Hematopoietic multipotent progenitor cell treated with erythropoietin and hydrocortisone succinate and interleukin-3 and kit ligand, for 4 days (in vitro differentiated cells): Measurements from ENCODE around the gene PLEKHG7.
"Not testable (repeated sequence)": the region's sequence is repeated elsewhere in the genome, so short reads cannot be mapped to it uniquely, and the experiment has no call there.

Source experiments
- DNase-seq: peaks from one replicate; pipeline ENCODE4 v3.0.0-alpha.2; 2015

The PLEKHG7 gene

DNA sequence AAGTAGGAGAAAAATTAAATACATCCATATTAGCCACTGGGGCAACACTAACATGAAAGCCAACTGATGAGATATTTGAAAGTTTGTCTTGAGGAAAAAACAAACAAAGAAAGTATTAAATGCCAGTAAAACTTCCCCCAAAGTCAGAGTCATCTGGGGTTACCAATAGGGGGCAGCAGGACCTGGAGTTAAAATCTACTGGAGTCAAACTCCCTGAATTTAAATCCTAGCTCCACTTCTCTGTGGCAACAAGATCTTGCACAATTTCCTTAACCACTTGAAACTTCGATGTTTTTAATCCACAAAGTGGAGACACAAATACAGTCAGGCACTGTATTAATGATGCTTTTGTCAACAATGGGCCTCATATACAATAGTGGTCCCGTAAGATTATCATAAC, 14.4 kb downstream of the PLEKHG7 start:
- peak; percentile 39 for DNase-seq

GRCh38 chr12:92718483-92718990, 15.7 kb downstream of the PLEKHG7 start:
- no peak for DNase-seq

- DNase-seq: no peak
Measured at GRCh38 chr12:92719674-92720073, 16.9 kb downstream of the PLEKHG7 start.

DNA sequence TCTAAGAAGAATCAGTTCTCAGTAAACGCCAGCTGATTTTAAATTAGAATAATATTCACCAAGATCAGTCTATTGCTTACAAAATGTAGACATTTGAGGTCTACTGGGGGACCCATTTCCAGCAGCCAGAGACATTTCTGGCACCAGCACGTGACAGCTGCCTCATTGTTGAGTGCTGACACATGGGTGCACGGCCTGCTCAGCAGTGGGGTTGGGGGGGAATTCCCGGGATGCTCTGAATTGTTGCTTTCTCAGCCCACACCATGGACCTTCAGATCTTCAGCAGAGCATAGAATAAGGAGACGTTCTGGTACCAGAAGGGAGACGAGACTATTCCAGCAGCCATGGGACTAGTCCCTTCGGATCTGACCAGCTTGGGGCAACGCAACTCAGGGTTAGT, 18.3 kb downstream of the PLEKHG7 start:
- no peak for DNase-seq

GRCh38 chr12:92721656-92722055, 18.9 kb downstream of the PLEKHG7 start:
- DNase-seq: no peak

DNA sequence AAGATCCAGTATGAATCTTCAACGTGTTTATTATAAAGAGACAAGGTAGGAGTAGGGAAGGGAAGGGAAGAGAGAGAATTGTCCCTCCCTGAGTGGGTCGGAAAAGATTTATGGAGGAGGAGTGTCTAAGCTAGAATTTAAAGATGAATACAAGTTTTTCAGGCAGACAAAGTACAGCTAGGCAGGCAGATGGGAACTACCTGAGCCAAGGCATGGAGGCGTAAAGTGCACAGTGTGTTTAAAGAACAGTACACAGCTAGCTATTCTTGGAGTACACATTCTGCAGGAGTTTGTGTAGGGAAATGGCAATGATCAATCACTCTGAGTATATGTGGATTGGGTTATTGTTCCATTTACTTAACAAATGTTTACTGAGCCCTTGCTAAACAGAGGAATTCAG, 20.1 kb downstream of the PLEKHG7 start:
- no peak for DNase-seq

- no peak for DNase-seq
Measured at GRCh38 chr12:92726850-92727249, 24.1 kb downstream of the PLEKHG7 start.

DNA sequence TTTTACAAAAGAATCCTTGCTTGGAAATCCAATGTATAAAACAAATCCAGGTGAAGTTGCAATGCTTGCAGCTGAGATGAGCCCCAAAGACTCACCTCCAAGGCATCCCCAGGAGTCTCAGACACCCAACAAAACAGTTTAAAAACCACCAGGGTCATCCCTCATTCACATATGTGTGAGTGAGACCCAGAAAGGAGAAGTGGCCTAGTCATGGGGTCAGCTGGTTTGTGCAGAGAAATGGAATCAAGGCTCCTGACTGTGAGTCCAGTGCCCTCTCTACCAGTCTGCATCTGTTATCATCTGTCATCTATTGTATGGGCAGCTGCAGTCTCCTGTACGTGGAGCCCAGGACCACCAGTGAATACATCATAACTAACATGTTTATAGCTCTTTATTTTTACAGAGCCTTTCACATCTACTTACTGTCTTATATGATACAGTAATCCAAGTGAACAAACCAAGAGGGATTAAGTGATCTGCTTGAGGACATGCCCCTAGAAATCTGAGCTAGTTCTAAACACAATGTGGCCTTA, 27.1 kb downstream of the PLEKHG7 start:
- peak; percentile 18 for DNase-seq

DNA sequence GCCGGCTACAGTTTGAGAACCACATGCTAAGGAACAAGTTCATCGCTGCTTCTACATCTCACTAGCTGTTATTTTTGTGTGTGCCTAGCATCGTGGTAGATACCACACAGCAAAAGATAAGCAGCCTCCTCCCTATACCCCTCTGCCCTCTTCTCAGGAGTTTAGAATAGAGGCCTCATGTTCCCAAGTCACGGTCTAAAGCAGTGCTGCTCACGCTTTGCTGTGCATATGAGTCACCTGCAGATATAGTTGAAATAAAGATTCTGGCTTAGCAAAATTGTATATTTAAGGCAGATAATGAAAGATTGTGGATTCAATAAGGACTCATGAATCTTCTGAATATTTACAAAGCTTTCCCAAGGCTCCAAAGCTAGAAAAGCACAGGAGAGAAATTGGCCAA, 28.0 kb downstream of the PLEKHG7 start:
- no peak for DNase-seq

GRCh38 chr12:92732216-92732615, 29.4 kb downstream of the PLEKHG7 start:
- DNase-seq: no peak

DNA sequence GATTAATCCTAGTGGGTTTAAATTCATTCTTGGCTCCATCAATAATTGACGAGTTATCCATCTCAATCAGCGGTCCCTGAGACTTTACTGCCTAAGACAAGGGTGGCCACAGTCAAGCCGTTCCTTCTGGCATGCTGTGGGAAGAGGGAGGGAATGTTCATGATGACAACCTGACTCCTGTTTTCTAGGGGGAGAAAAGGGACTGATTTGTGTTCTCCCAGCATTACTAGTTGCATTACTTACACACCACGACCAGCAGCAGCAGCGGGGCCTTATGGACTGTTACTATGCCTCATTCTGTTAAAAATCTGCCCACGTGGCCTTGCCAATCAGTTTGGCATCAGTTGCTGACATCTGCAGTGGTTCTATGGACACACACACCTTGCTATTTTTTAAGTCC, 29.9 kb downstream of the PLEKHG7 start:
- DNase-seq: no peak

GRCh38 chr12:92733181-92733580, 30.4 kb downstream of the PLEKHG7 start:
- DNase-seq: no peak

DNA sequence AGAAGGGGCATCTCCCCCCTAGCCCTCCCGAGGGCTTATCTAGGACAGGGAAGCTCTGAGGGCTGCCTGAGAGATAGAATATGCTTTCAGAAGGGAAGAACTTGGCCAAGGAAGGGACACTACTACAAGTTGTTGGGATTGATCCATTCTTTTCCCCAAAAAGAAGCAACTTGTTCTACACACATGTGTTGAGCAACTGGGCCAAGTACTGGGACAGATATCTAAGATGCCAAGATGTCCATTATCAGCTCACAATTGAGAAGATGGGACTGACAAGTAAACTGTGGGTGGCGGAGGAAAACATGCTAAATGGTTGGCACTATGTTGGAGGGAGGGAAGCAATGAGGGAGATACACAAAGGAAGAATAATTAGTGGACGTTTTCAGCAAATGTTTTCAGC, 30.9 kb downstream of the PLEKHG7 start:
- DNase-seq: no peak

DNA sequence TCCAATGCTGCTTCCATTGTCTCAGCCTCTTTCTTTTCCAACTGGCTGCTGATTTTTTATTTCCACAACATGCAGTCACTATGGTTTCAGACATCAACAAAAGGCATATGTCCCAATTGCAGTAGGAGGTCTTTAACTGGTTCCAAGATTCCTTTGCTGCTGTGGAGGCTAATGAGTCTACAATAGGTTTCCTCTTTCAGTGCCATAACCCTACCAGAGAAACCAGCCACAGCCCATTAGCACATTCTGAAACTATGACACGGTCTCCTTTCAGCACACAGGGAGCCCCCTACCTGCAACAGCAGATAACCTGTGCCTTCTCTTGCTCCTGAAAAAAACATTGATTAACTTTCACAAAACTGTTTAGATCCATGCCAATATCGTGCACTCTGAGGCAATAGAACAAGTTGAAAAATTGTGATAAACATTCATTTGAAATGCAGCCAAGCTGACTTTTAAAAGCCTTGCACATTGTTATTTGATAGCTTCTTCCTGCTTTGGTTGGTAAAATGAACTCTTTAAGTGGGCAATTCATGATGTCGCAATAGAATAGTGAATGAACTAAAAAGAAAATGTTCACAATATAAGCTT, 32.4 kb downstream of the PLEKHG7 start:
- DNase-seq: peak; percentile 21

- no peak for DNase-seq
Measured at GRCh38 chr12:92736605-92737004, 33.8 kb downstream of the PLEKHG7 start.

- no peak for DNase-seq
Measured at GRCh38 chr12:92737855-92738850, 35.4 kb downstream of the PLEKHG7 start.

- no peak for DNase-seq
Measured at GRCh38 chr12:92739113-92739512, 36.3 kb downstream of the PLEKHG7 start.

- no peak for DNase-seq
Measured at GRCh38 chr12:92740411-92740810, 37.6 kb downstream of the PLEKHG7 start.

- no peak for DNase-seq
Measured at GRCh38 chr12:92743026-92743425, 40.2 kb downstream of the PLEKHG7 start.

DNA sequence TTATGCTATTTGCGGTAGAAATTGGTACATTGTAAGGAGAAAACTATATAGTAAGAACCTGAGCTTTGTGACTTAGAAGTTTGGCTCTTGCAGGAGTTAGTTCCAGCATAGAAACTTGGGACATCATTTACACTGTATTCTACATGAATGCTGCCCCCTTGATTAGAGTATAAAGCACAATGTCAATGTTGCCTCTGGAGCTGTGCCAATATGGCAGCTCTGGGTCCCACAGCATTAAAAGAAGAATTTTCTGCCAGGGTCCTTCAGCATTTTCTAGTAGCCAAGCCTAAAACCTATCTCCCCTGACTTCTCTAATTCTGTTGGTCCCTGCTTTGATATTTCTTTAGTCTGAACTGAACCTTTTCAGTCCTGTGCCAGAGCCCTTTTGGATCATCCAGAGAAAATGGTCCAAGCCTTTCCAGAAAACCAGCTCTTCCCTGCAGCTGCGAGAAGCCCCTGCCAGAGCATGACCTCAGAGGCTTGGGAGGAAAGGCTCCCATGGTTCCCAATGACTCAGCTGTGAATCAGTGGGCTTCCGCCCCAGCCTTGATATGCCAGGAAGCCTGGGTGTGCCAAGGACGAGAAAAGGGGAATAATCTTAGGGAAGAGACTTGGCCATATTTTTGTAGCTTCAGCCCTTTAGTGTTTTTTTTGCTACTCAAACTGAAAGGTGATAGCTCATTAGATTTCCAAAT, 43.2 kb downstream of the PLEKHG7 start:
- DNase-seq: no peak

GRCh38 chr12:92747151-92747550, 44.4 kb downstream of the PLEKHG7 start:
- no peak for DNase-seq

GRCh38 chr12:92749691-92750090, 46.9 kb downstream of the PLEKHG7 start:
- DNase-seq: not testable (repeated sequence)
